Right cardiac atrium (tissue), 5 donors: ENCODE data around the gene TEKTIP1. TPM values are rescaled to one million over a fixed set of nuclear protein-coding genes. Genes with fewer than 3 reads are reported as not detected.

Source experiments
- ATAC-seq, 2 donors: fragments of 200-7000 bp; cut with Tn5 transposase; one replicate each; pipeline versions ENCODE4 v1.8.0 to v1.9.1; 2020; ENCODE audit warnings: moderate library complexity in 2 of 2, mild to moderate bottlenecking in 1 of 2
- DNase-seq, 3 donors: peaks; one replicate each; pipeline ENCODE4 v3.0.0-alpha.2; 2020
- H3K27ac ChIP-seq: one replicate; pipeline ENCODE4 v1.5.1; 2013; ENCODE audit warnings: mild to moderate bottlenecking, low read length, control low read depth, moderate library complexity
- H3K27me3 ChIP-seq: one replicate; pipeline ENCODE4 v1.6.1; 2013; ENCODE audit not compliant: control insufficient read depth, insufficient read depth
- H3K4me1 ChIP-seq: one replicate; pipeline ENCODE4 v1.6.1; 2013; ENCODE audit warnings: low read length; ENCODE audit not compliant: control insufficient read depth, insufficient read depth
- H3K4me3 ChIP-seq: one replicate; pipeline ENCODE4 v1.5.1; 2013; ENCODE audit warnings: low read length, control low read depth
- H3K9me3 ChIP-seq: one replicate; pipeline ENCODE4 v1.6.1; 2013; ENCODE audit warnings: low read length; ENCODE audit not compliant: control insufficient read depth
- WGBS: extraction: QIAGEN DNeasy Blood & Tissue Kit; methylation state at CpG from one replicate; pipeline ENCODE4 v1.1.7; 2013; 5-methylcytosine and 5-hydroxymethylcytosine counted together
- intact Hi-C, 4 donors: fragments of 100-400 bp; cut with DNase I; formaldehyde crosslinking; loops; one replicate each; pipeline versions ENCODE4 v1.11.0 to v1.14.0; 2022 to 2023
- polyA plus RNA-seq: library from polyadenylated mRNA; stranded (reverse); fragments of 200-250 nt; gene quantifications from one replicate; pipeline ENCODE4 v1.2.3, GENCODE V29; 2013
- total RNA-seq, 4 donors: library from RNA; stranded (reverse); fragmentation: NEBNext Ultra II Directional; extraction: Animal tissue kit (Norgen Biotek cat#: 25700); gene quantifications; one replicate each; pipeline ENCODE4 v1.2.1, GENCODE V29; 2021
- donor health status: healthy with polysubstance abuse.
- donor health status: DM: no; HTN: yes; CAD: no.
- donor health status: DM: no; HTN: no; CAD: no.
- donor health status: DM: no; HTN: yes; CAD: no; lungs with severe emphysema.
- donor health status: DM: yes; HTN: yes; CAD: no.

Gene TEKTIP1
- total and polyA plus RNA-seq, 5 donors = 0.20 to 1.2 (median 0.97) TPM; not detected in 2

GRCh38 chr19:3508771-3509535 is 30.0 kb upstream of the TEKTIP1 start:
- no peaks in the 10 kb centered on the region for H3K9me3 ChIP-seq
- peaks cover 4% of the 10 kb centered on the region for H3K4me1 ChIP-seq
- no peak overlapping the region for H3K27ac ChIP-seq
- intact Hi-C loops = no loop called here
- ATAC-seq = no peak
- DNase-seq = peak in 1 of 3 donors; percentile 52
- no peaks in the 10 kb centered on the region for H3K27me3 ChIP-seq
- 79% methylated on average over 23 of the region's 23 CpGs for WGBS
- no peak overlapping the region for H3K4me3 ChIP-seq

GRCh38 chr19:3509566-3509989 is 29.4 kb upstream of the TEKTIP1 start:
- Histone ChIP-seq H3K27me3 (no peaks in the 10 kb centered on the region), H3K4me1 (peaks cover 4% of the 10 kb centered on the region), H3K27ac (no peak overlapping the region), H3K9me3 (no peaks in the 10 kb centered on the region), H3K4me3 (no peak overlapping the region)
- no peak for DNase-seq
- ATAC-seq = no peak
- intact Hi-C loops = no loop called here
- 86% methylated on average over 15 of the region's 15 CpGs for WGBS

GRCh38 chr19:3510727-3511126 is 28.2 kb upstream of the TEKTIP1 start:
- Histone ChIP-seq H3K9me3 (no peaks in the 10 kb centered on the region), H3K27ac (no peak overlapping the region), H3K27me3 (no peaks in the 10 kb centered on the region), H3K4me1 (peaks cover 4% of the 10 kb centered on the region), H3K4me3 (no peak overlapping the region)
- ATAC-seq (no peak), DNase-seq (peak in 1 of 3 donors; percentile 56)
- intact Hi-C loops = no loop called here
- 88% methylated on average over 22 of the region's 22 CpGs for WGBS

- no peak for DNase-seq
- intact Hi-C loops = no loop called here
- 84% methylated on average over 26 of the region's 26 CpGs for WGBS
- no peak overlapping the region for H3K27ac ChIP-seq
- H3K4me1 ChIP-seq = peaks cover 4% of the 10 kb centered on the region
- no peaks in the 10 kb centered on the region for H3K27me3 ChIP-seq
- no peak for ATAC-seq
- no peak overlapping the region for H3K4me3 ChIP-seq
- no peaks in the 10 kb centered on the region for H3K9me3 ChIP-seq
Observed at GRCh38 chr19:3511506-3512251, 27.3 kb upstream of the TEKTIP1 start.

GRCh38 chr19:3512562-3513228 is 26.3 kb upstream of the TEKTIP1 start:
- intact Hi-C loops = no loop called here
- Histone ChIP-seq H3K27me3 (no peaks in the 10 kb centered on the region), H3K9me3 (no peaks in the 10 kb centered on the region), H3K4me1 (peaks cover 4% of the 10 kb centered on the region), H3K27ac (no peak overlapping the region), H3K4me3 (no peak overlapping the region)
- WGBS = 77% methylated on average over 17 of the region's 17 CpGs
- ATAC-seq (peak in 1 of 2 donors; percentile 3), DNase-seq (no peak)

GRCh38 chr19:3513229-3514140 is 25.5 kb upstream of the TEKTIP1 start:
- peak; percentile 7 to 17 for ATAC-seq
- DNase-seq = peak in 1 of 3 donors; percentile 66
- Histone ChIP-seq H3K4me1 (peaks cover 4% of the 10 kb centered on the region), H3K27me3 (no peaks in the 10 kb centered on the region), H3K4me3 (no peak overlapping the region), H3K9me3 (no peaks in the 10 kb centered on the region), H3K27ac (no peak overlapping the region)
- intact Hi-C loops = no loop called here
- WGBS = 73% methylated on average over 23 of the region's 23 CpGs

- no peaks in the 10 kb centered on the region for H3K9me3 ChIP-seq
- ATAC-seq = no peak
- 88% methylated on average over 12 of the region's 12 CpGs for WGBS
- H3K27ac ChIP-seq = no peak overlapping the region
- no peak overlapping the region for H3K4me3 ChIP-seq
- H3K4me1 ChIP-seq = peaks cover 4% of the 10 kb centered on the region
- no peaks in the 10 kb centered on the region for H3K27me3 ChIP-seq
- intact Hi-C loops = no loop called here
- no peak for DNase-seq
Observed at GRCh38 chr19:3514930-3515329, 24.0 kb upstream of the TEKTIP1 start.

GRCh38 chr19:3515891-3516422 is 23.0 kb upstream of the TEKTIP1 start:
- Histone ChIP-seq H3K4me3 (no peak overlapping the region), H3K4me1 (peaks cover 4% of the 10 kb centered on the region), H3K27ac (no peak overlapping the region), H3K9me3 (no peaks in the 10 kb centered on the region), H3K27me3 (no peaks in the 10 kb centered on the region)
- ATAC-seq (no peak), DNase-seq (peak in 1 of 3 donors; percentile 42)
- intact Hi-C loops = no loop called here
- 65% methylated on average over 15 of the region's 15 CpGs for WGBS

GRCh38 chr19:3516675-3517207 is 22.2 kb upstream of the TEKTIP1 start:
- ATAC-seq = no peak
- peak in 2 of 3 donors; percentile 54 to 58 for DNase-seq

GRCh38 chr19:3517638-3518037 is 21.3 kb upstream of the TEKTIP1 start:
- intact Hi-C loops = no loop called here
- DNase-seq (no peak), ATAC-seq (no peak)
- Histone ChIP-seq H3K9me3 (no peaks in the 10 kb centered on the region), H3K4me3 (no peak overlapping the region), H3K27me3 (no peaks in the 10 kb centered on the region), H3K27ac (no peak overlapping the region), H3K4me1 (peaks cover 4% of the 10 kb centered on the region)
- 89% methylated on average over 2 of the region's 2 CpGs for WGBS

More at GRCh38 chr19:3516675-3517207, 22.2 kb upstream of the TEKTIP1 start:
- Histone ChIP-seq H3K9me3 (no peaks in the 10 kb centered on the region), H3K4me1 (peaks cover 4% of the 10 kb centered on the region), H3K4me3 (no peak overlapping the region), H3K27me3 (no peaks in the 10 kb centered on the region), H3K27ac (no peak overlapping the region)
- WGBS = 77% methylated on average over 15 of the region's 15 CpGs
- intact Hi-C loops = no loop called here
